K562 (cell line): ENCODE data around the gene ARHGEF7. TPM values are rescaled to one million over a fixed set of nuclear protein-coding genes. Genes with fewer than 3 reads are reported as not detected.

ENCODE experiments used
- ATAC-seq: fragments of 200-7000 bp; cut with Tn5 transposase; 3 replicates; pipeline ENCODE4 v1.9.1; 2020; ENCODE audit warnings: moderate library complexity
- BruUV-seq: library from RNA; stranded (reverse); fragments of 400-500 nt; replicated peaks from 2 replicates; lab custom pipeline; 2021; lab: Mats Ljungman, UMichigan
- CTCF ChIA-PET: fragments of 300-600 bp; formaldehyde crosslinking; extraction: SDS; loops from one replicate; lab custom pipeline; 2021; ENCODE audit warnings: low intra/inter-chr PET ratio; lab: Yijun Ruan, JAX
- POLR2A ChIA-PET: fragments of 300-600, 350-650 bp; sonication (Branson Sonifier 250); formaldehyde crosslinking; extraction: SDS; loops from one replicate; lab custom pipeline; 2021; ENCODE audit warnings: antibody characterized with exemption, inconsistent platforms; lab: Yijun Ruan, JAX
- DNase-seq, 4 experiments: peaks; one replicate each; pipeline versions ENCODE4 v3.0.0 to v3.0.0-alpha.2; 2011 to 2018; ENCODE audit warnings: low spot score in 3 of 4, mixed read lengths in 3 of 4; ENCODE audit errors: extremely low read depth in 1 of 4
- FAIRE-seq: peaks from 2 replicates; lab custom pipeline; 2011; peaks lifted over from hg19 to GRCh38; lab: Jason Lieb, UNC
- H2AFZ ChIP-seq: 2 replicates; pipeline ENCODE4 v1.6.0; 2011; ENCODE audit warnings: low read depth, low read length, control low read depth, inconsistent platforms
- H3K27ac ChIP-seq: fragments of 200-600 bp; 3 replicates; pipeline ENCODE4 v1.8.0; 2011; ENCODE audit warnings: low read depth, mild to moderate bottlenecking, control low read depth, inconsistent platforms, low read length, moderate library complexity, mixed read lengths; ENCODE audit errors: extremely low read depth
- H3K27me3 ChIP-seq, 2 experiments: fragments of 300-600 bp in 1 of 2; 2 replicates in 1 of 2; 3 replicates in 1 of 2; pipeline versions ENCODE4 v1.6.0 to v1.8.0; 2011; ENCODE audit warnings: inconsistent platforms in 2 of 2, low read length in 2 of 2, mild to moderate bottlenecking in 1 of 2, mixed read lengths in 1 of 2, moderate library complexity in 1 of 2; ENCODE audit not compliant: control insufficient read depth in 2 of 2, insufficient read depth in 2 of 2
- H3K36me3 ChIP-seq: fragments of 300-600 bp; 3 replicates; pipeline ENCODE4 v1.8.0; 2011; ENCODE audit warnings: mild to moderate bottlenecking, low read length, inconsistent platforms; ENCODE audit not compliant: control insufficient read depth, insufficient read depth
- H3K4me1 ChIP-seq, 2 experiments: fragments of 200-600 bp in 1 of 2; replicated peaks in 1 of 2; 2 replicates in 1 of 2; 3 replicates in 1 of 2; pipeline versions ENCODE4 v1.5.1 to v1.8.0; 2011; ENCODE audit warnings: inconsistent platforms in 2 of 2, low read length in 2 of 2, mild to moderate bottlenecking in 1 of 2, mixed read lengths in 1 of 2, moderate library complexity in 1 of 2; ENCODE audit not compliant: control insufficient read depth in 2 of 2, insufficient read depth in 2 of 2
- H3K4me2 ChIP-seq: 2 replicates; pipeline ENCODE4 v1.6.1; 2011; ENCODE audit warnings: low read length, control low read depth, inconsistent platforms, mixed read lengths; ENCODE audit not compliant: insufficient read depth
- H3K4me3 ChIP-seq: fragments of 200-600 bp; sonication (generic), shearing (Covaris generic); 2 replicates; pipeline ENCODE4 v1.5.1; 2016; ENCODE audit warnings: control low read depth, inconsistent platforms
- H3K79me2 ChIP-seq: fragments of 200-600 bp; 3 replicates; pipeline ENCODE4 v1.8.0; 2011; ENCODE audit warnings: low read length, inconsistent platforms; ENCODE audit not compliant: control insufficient read depth, insufficient read depth
- H3K9ac ChIP-seq, 2 experiments: 2 replicates each; pipeline versions ENCODE4 v1.6.0 to v1.6.1; 2011; ENCODE audit warnings: low read depth in 2 of 2, low read length in 2 of 2, control low read depth in 1 of 2, inconsistent platforms in 1 of 2, mild to moderate bottlenecking in 1 of 2, mixed read lengths in 1 of 2; ENCODE audit not compliant: insufficient read depth in 1 of 2
- H3K9me1 ChIP-seq: one replicate; pipeline ENCODE4 v1.6.0; 2011; ENCODE audit warnings: inconsistent platforms, mild to moderate bottlenecking, low read length, moderate library complexity; ENCODE audit not compliant: control insufficient read depth, insufficient read depth
- H3K9me3 ChIP-seq: replicated peaks from 2 replicates; pipeline ENCODE4 v1.5.1; 2011; ENCODE audit warnings: low read depth, low read length, inconsistent platforms; ENCODE audit not compliant: control insufficient read depth, insufficient read depth
- H4K20me1 ChIP-seq: replicated peaks from 2 replicates; pipeline ENCODE4 v1.6.1; 2011; ENCODE audit warnings: low read length, inconsistent platforms, mixed read lengths; ENCODE audit not compliant: control insufficient read depth, insufficient read depth
- CBX2 ChIP-seq: fragments of 200-600 bp; sonication (generic); IDR thresholded peaks from one replicate; pipeline ENCODE4 v1.6.1; 2012; ENCODE audit warnings: mild to moderate bottlenecking, low read length, inconsistent platforms; ENCODE audit not compliant: insufficient read depth, poor library complexity, severe bottlenecking
- CHD2 ChIP-seq: IDR thresholded peaks from 2 replicates; pipeline ENCODE4 v1.6.1; 2011; ENCODE audit warnings: low read depth, low read length
- EZH2 ChIP-seq: IDR thresholded peaks from 2 replicates; pipeline ENCODE4 v1.6.1; 2012; ENCODE audit warnings: low read depth, mild to moderate bottlenecking, inconsistent platforms, low read length, borderline replicate concordance
- FOXK1 ChIP-seq: sonication (generic); formaldehyde crosslinking; IDR thresholded peaks from 2 replicates; pipeline ENCODE4 v1.8.0; 2022; ENCODE audit warnings: missing genetic modification reagents, mild to moderate bottlenecking, borderline replicate concordance
- MCM5 ChIP-seq: fragments of 450-650 bp; IDR thresholded peaks from 2 replicates; pipeline ENCODE4 v1.6.1; 2016; ENCODE audit warnings: low read depth
- RBM39 ChIP-seq: fragments of 200-400 bp; formaldehyde crosslinking; optimal IDR thresholded peaks from 2 replicates; pipeline ENCODE3; 2018; ENCODE audit warnings: low read depth, low read length
- SIN3A ChIP-seq, 2 experiments: fragments of 150-350 bp in 1 of 2; IDR thresholded peaks; 2 replicates each; pipeline ENCODE4 v1.6.1; 2011 to 2016; ENCODE audit warnings: borderline replicate concordance in 2 of 2, low read depth in 2 of 2, low read length in 2 of 2, mild to moderate bottlenecking in 2 of 2, moderate library complexity in 2 of 2; ENCODE audit not compliant: control insufficient read depth in 1 of 2
- ZBED1 ChIP-seq: IDR thresholded peaks from 2 replicates; pipeline ENCODE4 v1.6.1; 2014
- ZFP36 ChIP-seq: fragments of 150-350 bp; IDR thresholded peaks from 2 replicates; pipeline ENCODE4 v1.6.1; 2018; ENCODE audit warnings: low read length, low read depth; ENCODE audit not compliant: partially characterized antibody
- ZNF140 ChIP-seq: fragments of 250-450 bp; sonication (Bioruptor Pico); IDR thresholded peaks from 2 replicates; pipeline ENCODE4 v1.8.0; 2021; ENCODE audit warnings: moderate library complexity, mild to moderate bottlenecking, inconsistent platforms
- ZNF316 ChIP-seq: fragments of 450-650 bp; IDR thresholded peaks from 2 replicates; pipeline ENCODE4 v1.6.1; 2016
- ZNF76 ChIP-seq: fragments of 250-450 bp; sonication (Bioruptor Pico); IDR thresholded peaks from 2 replicates; pipeline ENCODE4 v1.4.0; 2020; ENCODE audit warnings: mild to moderate bottlenecking, moderate library complexity, borderline replicate concordance
- ZNF780A ChIP-seq: fragments of 250-450 bp; sonication (Bioruptor Pico); IDR thresholded peaks from 2 replicates; pipeline ENCODE4 v1.5.0; 2021; ENCODE audit warnings: mild to moderate bottlenecking
- WGBS: fragments of 100-300 bp; shearing (Covaris generic); methylation state at CpG from one replicate; pipeline ENCODE4 v1.1.6; 2016; ENCODE audit warnings: low coverage, mixed read lengths; ENCODE audit not compliant: insufficient coverage; ENCODE audit errors: missing lambda C conversion rate; 5-methylcytosine and 5-hydroxymethylcytosine counted together
- in situ Hi-C: fragments of 300-500 bp; cut with MboI; formaldehyde crosslinking; loops from 4 replicates; pipeline ENCODE4 v1.15.0; 2018; ENCODE audit warnings: inconsistent platforms, mixed read lengths
- intact Hi-C: fragments of 100-400 bp; cut with micrococcal nuclease; formaldehyde crosslinking; loops from 2 replicates; pipeline ENCODE4 v1.14.2; 2022
- polyA plus RNA-seq, 8 experiments: library from polyadenylated mRNA; depleted of rRNA in 4 of 8; stranded (reverse) in 5 of 8; unstranded in 3 of 8; fragments of >200 nt; fragmentation: Nextera tagmentation in 2 of 8; fragmentation: Illumina TruSeq in 1 of 8; extraction: Ambion mirVana in 2 of 8; extraction: Trizol in 1 of 8; gene quantifications; 2 replicates each; pipeline versions ENCODE4 v1.2.1 to v1.2.3, GENCODE V29; 2011 to 2014; ENCODE audit warnings: inconsistent platforms in 1 of 8, missing spikeins in 1 of 8
- total RNA-seq, 7 experiments: library from RNA; depleted of rRNA in 6 of 7; stranded (reverse); fragments of >200 nt in 6 of 7; fragmentation: Illumina TruSeq in 2 of 7; extraction: Trizol in 2 of 7; gene quantifications; 2 replicates each; pipeline versions ENCODE4 v1.2.1 to v1.2.3, GENCODE V29; 2011 to 2021; ENCODE audit warnings: low replicate concordance in 1 of 7
- TF ChIP-seq, protein P1 (sequence below): sonication (generic); formaldehyde crosslinking; IDR thresholded peaks from 2 replicates; pipeline ENCODE4 v1.8.1; 2023; ENCODE audit warnings: mild to moderate bottlenecking, missing genetic modification reagents
- TF ChIP-seq, protein P2 (sequence below): sonication (generic); formaldehyde crosslinking; IDR thresholded peaks from 2 replicates; pipeline ENCODE4 v1.8.0; 2023; ENCODE audit warnings: mild to moderate bottlenecking, missing genetic modification reagents
- TF ChIP-seq, protein P3 (sequence below): sonication (generic); formaldehyde crosslinking; IDR thresholded peaks from 2 replicates; pipeline ENCODE4 v1.8.1; 2023; ENCODE audit warnings: mild to moderate bottlenecking, missing genetic modification reagents, moderate library complexity
- TF ChIP-seq, protein P4 (sequence below): fragments of 200-800 bp; sonication (Bioruptor generic); IDR thresholded peaks from 2 replicates; pipeline ENCODE4 v1.6.1; 2017; ENCODE audit warnings: missing genetic modification characterization, missing compliant biosample characterization

The ARHGEF7 gene
- total and polyA plus RNA-seq, 9 of the 15 experiments (the other 6 are each of a cell fraction or from before 2014, with no cell fraction given) = 2.1 to 26.8 (median 17.5) TPM

- intact Hi-C loops = no loop called here
- Histone ChIP-seq H3K79me2 (no peaks in the 10 kb centered on the region), H3K36me3 (peaks cover 30% of the 10 kb centered on the region; the same call in 1 of the 3 replicates), H3K9ac (no peak overlapping the region), H3K4me1 (no peaks in the 10 kb centered on the region), H3K9me1 (no peaks in the 10 kb centered on the region), H3K4me3 (no peak overlapping the region), H3K27ac (no peak overlapping the region), H3K9me3 (no peaks in the 10 kb centered on the region; the same call in 1 of the 2 replicates), H3K27me3 (no peaks in the 10 kb centered on the region), H2AFZ (no peak overlapping the region), H3K4me2 (no peak overlapping the region), H4K20me1 (no peaks in the 10 kb centered on the region)
- ChIA-PET CTCF (no interaction called here), POLR2A (no interaction called here)
- in situ Hi-C loops = no loop called here
- WGBS = 96% methylated on average over 11 of the region's 12 CpGs
- DNase-seq = no peak
- no peak for FAIRE-seq
- no peak for ATAC-seq
- BruUV-seq = no TSS peak
- no peak for TF ChIP-seq ZNF140 (CRISPR knock-in tag)
- TF ChIP-seq, protein P1, sequence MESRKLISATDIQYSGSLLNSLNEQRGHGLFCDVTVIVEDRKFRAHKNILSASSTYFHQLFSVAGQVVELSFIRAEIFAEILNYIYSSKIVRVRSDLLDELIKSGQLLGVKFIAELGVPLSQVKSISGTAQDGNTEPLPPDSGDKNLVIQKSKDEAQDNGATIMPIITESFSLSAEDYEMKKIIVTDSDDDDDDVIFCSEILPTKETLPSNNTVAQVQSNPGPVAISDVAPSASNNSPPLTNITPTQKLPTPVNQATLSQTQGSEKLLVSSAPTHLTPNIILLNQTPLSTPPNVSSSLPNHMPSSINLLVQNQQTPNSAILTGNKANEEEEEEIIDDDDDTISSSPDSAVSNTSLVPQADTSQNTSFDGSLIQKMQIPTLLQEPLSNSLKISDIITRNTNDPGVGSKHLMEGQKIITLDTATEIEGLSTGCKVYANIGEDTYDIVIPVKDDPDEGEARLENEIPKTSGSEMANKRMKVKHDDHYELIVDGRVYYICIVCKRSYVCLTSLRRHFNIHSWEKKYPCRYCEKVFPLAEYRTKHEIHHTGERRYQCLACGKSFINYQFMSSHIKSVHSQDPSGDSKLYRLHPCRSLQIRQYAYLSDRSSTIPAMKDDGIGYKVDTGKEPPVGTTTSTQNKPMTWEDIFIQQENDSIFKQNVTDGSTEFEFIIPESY (CRISPR knock-in tag) = no peak
- no peak for TF ChIP-seq MCM5
- TF ChIP-seq ZNF316 = no peak
- TF ChIP-seq, protein P2, sequence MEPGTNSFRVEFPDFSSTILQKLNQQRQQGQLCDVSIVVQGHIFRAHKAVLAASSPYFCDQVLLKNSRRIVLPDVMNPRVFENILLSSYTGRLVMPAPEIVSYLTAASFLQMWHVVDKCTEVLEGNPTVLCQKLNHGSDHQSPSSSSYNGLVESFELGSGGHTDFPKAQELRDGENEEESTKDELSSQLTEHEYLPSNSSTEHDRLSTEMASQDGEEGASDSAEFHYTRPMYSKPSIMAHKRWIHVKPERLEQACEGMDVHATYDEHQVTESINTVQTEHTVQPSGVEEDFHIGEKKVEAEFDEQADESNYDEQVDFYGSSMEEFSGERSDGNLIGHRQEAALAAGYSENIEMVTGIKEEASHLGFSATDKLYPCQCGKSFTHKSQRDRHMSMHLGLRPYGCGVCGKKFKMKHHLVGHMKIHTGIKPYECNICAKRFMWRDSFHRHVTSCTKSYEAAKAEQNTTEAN = no peak
- TF ChIP-seq ZNF76 = no peak
- TF ChIP-seq, protein P3, sequence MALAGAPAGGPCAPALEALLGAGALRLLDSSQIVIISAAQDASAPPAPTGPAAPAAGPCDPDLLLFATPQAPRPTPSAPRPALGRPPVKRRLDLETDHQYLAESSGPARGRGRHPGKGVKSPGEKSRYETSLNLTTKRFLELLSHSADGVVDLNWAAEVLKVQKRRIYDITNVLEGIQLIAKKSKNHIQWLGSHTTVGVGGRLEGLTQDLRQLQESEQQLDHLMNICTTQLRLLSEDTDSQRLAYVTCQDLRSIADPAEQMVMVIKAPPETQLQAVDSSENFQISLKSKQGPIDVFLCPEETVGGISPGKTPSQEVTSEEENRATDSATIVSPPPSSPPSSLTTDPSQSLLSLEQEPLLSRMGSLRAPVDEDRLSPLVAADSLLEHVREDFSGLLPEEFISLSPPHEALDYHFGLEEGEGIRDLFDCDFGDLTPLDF (CRISPR knock-in tag) = no peak
- no peak for TF ChIP-seq ZFP36
- TF ChIP-seq EZH2 = no peak
- no peak for TF ChIP-seq SIN3A (IDR thresholded peaks at IDR 0.05; ENCODE audit: borderline replicate concordance in 2 of 2, control insufficient read depth in 1 of 2, low read depth in 2 of 2, low read length in 2 of 2)
- no peak for TF ChIP-seq RBM39
- no peak for TF ChIP-seq CBX2
- TF ChIP-seq, protein P4, sequence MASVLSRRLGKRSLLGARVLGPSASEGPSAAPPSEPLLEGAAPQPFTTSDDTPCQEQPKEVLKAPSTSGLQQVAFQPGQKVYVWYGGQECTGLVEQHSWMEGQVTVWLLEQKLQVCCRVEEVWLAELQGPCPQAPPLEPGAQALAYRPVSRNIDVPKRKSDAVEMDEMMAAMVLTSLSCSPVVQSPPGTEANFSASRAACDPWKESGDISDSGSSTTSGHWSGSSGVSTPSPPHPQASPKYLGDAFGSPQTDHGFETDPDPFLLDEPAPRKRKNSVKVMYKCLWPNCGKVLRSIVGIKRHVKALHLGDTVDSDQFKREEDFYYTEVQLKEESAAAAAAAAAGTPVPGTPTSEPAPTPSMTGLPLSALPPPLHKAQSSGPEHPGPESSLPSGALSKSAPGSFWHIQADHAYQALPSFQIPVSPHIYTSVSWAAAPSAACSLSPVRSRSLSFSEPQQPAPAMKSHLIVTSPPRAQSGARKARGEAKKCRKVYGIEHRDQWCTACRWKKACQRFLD (CRISPR knock-in tag) = no peak
- no peak for TF ChIP-seq ZBED1
- no peak for TF ChIP-seq CHD2
- TF ChIP-seq ZNF780A (CRISPR knock-in tag) = no peak
- no peak for TF ChIP-seq FOXK1 (CRISPR knock-in tag)
These were observed 134.7 kb downstream of the ARHGEF7 start for GRCh38 chr13:111249637-111250360.
